HG03060 (cell line): Measurements from ENCODE around the gene ARL2BP.
"Not testable (repeated sequence)": the region's sequence is repeated elsewhere in the genome, so short reads cannot be mapped to it uniquely, and the experiment has no call there.

Experiments
- ATAC-seq: cut with Tn5 transposase; IDR thresholded peaks from one replicate; pipeline ENCODE4 v1.9.1; 2021; ENCODE audit warnings: low read depth, moderate number of reproducible peaks; ENCODE audit not compliant: unreplicated experiment

ARL2BP gene

GRCh38 chr16:57262841-57263540 lies 17.9 kb downstream of the ARL2BP start:
- no peak for ATAC-seq

- no peak for ATAC-seq
Measured at GRCh38 chr16:57263541-57264351, 18.7 kb downstream of the ARL2BP start.

DNA sequence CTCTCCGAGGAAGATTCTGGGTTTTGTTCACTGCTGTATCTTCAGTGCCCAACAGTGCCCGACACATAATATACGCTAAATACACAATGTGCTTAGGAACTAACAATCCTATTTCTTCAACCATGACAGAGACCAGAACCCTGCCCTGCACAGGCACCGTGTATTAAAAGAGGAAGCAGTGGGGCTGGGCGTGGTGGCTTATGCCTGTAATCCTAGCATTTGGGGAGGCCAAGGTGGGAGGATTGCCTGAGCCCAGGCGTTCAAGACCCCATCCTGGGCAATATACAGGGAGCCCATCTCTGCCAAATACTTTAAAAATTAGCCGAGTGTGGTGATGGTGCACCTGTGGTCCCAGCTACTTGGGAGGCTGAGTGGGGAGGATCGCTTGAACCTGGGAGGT lies 19.3 kb downstream of the ARL2BP start:
- no peak for ATAC-seq

GRCh38 chr16:57264950-57265371 lies 19.9 kb downstream of the ARL2BP start:
- ATAC-seq = no peak

- no peak for ATAC-seq
Measured at GRCh38 chr16:57265850-57266530, 20.9 kb downstream of the ARL2BP start.

DNA sequence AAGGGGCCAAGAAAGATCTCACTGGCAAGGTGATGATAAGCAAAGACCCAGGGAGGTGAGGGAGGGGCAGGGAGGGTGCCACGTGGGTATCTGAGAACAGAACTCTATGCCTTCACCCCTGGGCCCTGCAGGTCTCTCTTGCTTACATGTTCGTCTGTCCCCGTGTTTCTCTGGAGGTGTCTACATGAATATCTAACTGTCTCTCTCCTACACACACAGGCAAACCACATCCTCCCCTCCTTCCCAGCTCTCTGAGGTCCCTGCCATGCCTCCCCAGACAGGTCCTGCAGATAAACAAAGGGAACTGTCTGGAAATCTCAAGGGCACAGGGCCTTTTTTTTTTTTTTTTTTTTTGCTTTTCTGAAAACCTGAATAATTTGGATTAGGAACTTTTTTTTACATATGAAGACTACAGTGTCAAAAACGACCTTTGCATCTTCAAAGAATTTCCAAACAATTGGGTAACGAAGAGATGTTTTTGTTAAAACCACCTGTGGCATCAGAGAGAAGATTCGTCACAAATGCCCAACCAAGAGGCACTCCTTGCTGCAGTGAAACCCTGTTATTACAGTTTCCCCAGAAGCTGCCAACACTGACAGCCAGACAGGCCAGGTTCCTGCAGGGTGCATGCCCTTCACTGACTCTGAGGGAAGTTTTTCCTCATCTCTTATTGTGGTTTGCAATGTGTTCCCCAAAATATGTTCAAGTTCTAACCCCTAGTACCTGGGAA lies 21.6 kb downstream of the ARL2BP start:
- ATAC-seq = no peak

DNA sequence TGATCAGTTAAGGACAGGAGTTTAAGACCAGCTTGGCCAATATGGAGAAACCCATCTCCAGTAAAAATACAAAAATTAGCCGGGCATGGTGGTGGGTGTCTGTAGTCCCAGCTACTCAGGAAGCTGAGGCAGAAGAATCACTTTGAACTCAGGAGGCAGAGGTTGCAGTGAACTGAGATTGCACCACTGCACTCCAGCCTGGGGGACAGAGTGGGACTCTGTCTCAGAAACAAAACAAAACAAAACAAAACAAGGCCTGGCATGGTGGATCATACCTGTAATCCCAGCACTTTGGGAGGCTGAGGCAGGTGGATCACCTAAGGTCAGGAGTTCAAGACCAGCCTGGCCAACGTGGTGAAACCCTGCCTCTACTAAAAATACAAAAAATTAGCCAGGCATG lies 22.3 kb downstream of the ARL2BP start:
- not testable (repeated sequence) for ATAC-seq

DNA sequence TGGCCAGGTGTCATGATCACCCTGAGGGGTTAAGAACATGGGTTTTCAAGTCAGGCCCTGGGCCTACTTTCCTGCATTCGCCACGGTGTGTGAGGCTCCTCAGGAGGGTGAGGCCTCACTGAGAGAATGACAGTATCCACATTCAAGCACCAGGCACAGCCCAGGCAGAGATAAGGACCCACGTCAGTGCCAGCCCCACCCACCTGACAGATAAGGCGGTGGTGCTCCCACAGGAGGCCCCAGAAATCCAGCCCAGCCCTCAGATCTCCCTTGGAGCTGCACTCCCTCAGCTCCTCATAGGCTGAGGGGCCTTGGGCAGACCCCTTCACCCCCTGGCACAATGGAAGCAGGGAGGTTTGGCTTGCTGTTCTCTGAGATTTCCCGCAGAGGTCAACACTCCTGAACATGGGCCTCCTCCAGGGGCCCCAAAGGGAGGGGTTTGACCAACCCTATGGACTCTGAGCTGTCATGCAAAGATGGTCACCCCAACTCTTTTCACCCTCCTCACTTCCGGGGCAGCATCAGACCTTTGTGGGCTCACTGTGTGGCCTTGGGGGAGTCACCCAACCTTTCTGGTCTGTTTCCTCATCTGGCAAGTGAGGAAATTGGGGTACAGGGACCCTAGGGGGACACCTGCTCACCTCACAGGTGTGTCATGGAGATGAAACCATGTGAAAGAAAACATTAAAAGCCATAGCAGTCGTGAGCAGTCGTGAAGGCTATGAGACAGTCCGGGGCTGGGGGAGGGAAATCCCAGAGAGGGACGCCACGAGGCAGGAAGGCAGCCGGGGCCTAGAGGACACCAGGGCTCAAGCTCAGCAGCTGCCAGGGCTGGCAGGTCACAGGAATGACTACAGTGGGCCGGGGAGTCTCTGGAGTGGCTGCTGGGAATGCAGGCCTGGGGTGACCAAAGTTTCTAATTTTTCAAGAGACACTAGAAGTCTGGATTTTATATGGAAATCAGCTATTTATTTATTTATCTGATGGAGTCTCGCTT lies 24.0 kb downstream of the ARL2BP start:
- no peak for ATAC-seq

GRCh38 chr16:57270221-57271062 lies 25.4 kb downstream of the ARL2BP start:
- ATAC-seq = no peak

DNA sequence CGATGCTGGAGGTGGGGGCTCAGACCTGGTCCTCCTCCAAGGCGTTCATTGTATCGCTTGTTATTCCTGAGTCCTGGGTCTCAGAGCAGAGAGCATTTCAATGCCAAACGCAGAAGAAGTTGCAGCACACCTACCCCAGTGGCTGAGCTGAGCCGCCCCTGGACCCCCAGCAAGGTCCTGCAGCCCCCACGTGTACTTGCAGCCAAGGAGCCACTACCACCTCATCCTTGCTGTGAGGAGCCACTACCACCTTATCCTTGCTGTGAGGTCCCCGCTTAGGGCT lies 25.9 kb downstream of the ARL2BP start:
- ATAC-seq = no peak

DNA sequence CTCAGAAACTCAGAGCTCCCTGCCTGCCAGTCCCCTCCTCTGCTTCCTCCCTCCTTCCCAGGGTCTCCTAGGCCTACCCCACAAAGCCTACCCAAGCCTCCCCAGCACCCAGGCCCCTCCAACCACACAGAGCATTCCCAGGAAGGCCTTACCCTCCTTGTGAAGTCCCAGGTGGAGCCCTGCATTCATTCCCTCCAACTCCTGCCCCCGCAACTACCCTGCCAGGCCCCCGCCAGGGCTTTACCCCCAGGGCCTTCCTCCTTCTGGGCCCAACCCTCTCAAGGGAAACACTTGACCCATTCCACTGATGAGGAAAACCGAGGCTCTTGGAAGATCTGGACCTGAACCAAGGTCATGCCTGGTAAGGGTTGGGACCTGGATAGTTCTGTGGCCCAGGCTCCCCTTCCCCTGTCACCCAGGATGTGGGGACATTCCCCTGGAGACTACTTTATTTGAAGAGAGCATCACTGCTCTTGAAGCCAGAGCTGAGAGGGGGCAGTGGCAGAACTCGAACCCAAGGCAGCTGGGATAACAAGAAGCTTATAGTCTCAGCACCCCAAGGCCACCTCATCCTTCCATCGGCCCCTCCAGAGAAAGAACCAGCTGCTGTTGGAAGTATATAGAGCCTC lies 26.9 kb downstream of the ARL2BP start:
- ATAC-seq = no peak

DNA sequence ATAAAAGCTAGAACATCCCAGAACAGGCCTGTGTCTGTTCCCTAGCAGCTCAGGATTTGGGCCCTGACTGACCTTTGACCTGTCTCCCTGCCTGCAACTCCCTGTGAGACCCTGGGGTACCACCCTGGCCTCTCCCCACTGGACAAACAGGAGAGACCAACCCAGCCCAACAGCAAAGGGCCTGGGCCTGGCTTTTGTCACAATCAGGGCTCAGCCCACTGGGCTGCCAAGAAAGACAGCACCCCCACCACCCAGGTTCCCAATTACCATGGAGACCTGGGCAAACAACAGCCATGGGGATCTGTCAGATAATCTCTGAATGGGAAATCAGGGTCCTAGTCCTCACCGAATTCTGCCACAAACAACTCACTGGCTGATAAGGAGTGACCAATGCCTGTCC lies 28.3 kb downstream of the ARL2BP start:
- ATAC-seq = no peak

GRCh38 chr16:57273826-57274225 lies 28.8 kb downstream of the ARL2BP start:
- ATAC-seq = no peak

DNA sequence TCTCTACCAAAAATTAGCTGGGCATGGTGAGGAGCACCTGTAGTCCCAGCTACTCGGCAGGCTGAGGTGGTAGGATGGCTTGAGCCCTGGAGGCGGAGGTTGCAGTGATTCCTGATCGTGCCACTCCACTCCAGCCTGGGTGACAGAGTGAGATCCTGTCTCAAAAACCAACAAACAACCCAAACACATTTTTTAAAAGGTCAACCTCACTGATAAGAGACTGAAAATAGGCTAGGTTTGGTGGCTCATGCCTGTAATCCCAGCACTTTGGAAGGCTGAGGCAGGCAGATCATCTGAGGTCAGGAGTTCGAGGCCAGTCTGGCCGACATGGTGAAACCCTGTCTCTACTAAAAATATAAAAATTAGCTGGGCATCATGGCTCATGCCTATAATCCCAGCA lies 30.9 kb downstream of the ARL2BP start:
- ATAC-seq = not testable (repeated sequence)

DNA sequence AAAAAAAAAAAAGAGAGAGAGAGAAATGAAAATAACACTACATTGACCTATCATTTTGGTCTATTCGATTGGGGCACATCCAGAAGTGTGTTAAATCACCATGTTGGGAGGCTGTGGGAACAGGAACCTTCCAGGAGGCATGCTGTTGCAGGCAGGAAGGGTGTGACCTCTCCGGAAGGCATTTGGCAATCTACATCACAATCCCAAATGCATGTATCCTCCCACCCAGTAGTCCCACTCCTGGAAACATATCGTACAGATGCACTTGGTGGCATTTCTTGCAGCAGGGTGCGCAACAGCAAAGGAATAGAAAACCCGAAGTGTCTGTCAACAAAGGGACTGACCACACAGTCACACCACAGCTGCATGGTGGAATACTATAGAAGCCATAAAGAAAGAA lies 31.5 kb downstream of the ARL2BP start:
- ATAC-seq = no peak

GRCh38 chr16:57277586-57277985 lies 32.5 kb downstream of the ARL2BP start:
- ATAC-seq = no peak

GRCh38 chr16:57278494-57278893 lies 33.4 kb downstream of the ARL2BP start:
- ATAC-seq = no peak
